PFSK-1 (cell line): ENCODE data around the gene KLHL8.

Experiments
- POLR2AphosphoS5 ChIP-seq: IDR thresholded peaks from 2 replicates; pipeline ENCODE4 v1.6.1; 2012; ENCODE audit warnings: low read depth, mild to moderate bottlenecking, control low read depth, low read length, moderate library complexity
- SIN3A ChIP-seq: IDR thresholded peaks from 2 replicates; pipeline ENCODE4 v1.6.1; 2012; ENCODE audit warnings: mild to moderate bottlenecking, low read length, moderate library complexity, borderline replicate concordance; ENCODE audit not compliant: insufficient read depth
- TAF1 ChIP-seq: IDR thresholded peaks from 2 replicates; pipeline ENCODE4 v1.6.1; 2012; ENCODE audit warnings: low read length, control low read depth, borderline replicate concordance; ENCODE audit not compliant: insufficient read depth

DNA sequence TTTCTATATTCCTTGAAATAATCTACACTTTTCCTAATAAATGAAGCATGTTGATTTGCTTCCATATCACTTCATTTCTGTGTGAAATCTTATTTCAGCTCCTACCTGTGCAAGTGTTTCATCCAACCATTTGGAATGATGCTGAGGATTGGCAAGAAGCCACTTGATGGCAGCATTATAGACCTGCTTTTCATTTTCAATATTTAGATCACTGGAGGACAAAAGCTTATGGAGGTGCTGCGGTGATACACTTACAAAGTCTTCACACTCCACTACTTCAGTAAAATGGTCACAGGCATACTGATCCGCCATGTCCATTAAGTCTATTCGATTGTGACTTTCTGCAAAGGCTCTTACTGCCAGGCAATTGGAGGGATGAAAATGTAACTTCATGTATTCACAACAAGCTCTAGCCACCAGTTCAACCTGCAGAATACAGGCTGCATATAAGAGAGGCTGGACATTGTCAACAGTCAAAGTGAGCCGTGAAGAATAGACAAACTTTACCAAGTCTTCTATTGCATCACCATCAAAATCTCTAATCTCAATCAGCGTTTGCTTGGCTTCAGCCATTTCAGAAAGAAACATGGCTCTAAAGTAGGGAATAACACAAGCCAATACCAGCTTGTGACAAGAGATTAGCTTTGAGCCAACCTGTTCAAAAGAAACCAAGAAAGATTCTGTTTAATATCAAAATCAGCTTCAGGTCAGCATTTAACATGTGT is 35.1 kb downstream of the KLHL8 start:
- no peak for TF ChIP-seq POLR2AphosphoS5
- TF ChIP-seq SIN3A, result no peak
- TF ChIP-seq TAF1, result no peak
